Endothelial cell (in vitro differentiated cells): ENCODE results near the gene IFNL4. TPM values are rescaled to one million over a fixed set of nuclear protein-coding genes. Genes with fewer than 3 reads are reported as not detected.

Experiments used
- DNase-seq: peaks from one replicate; pipeline ENCODE4 v3.0.0; 2021; ENCODE audit warnings: low spot score
- H3K27ac Mint-ChIP-seq: one replicate; pipeline ENCODE4 v1.8.0; 2021; ENCODE audit warnings: mixed read lengths, inconsistent platforms; ENCODE audit not compliant: unreplicated experiment
- H3K27me3 Mint-ChIP-seq: one replicate; pipeline ENCODE4 v1.8.0; 2021; ENCODE audit warnings: mild to moderate bottlenecking, moderate library complexity, mixed read lengths, inconsistent platforms; ENCODE audit not compliant: unreplicated experiment
- H3K36me3 Mint-ChIP-seq: one replicate; pipeline ENCODE4 v1.8.0; 2021; ENCODE audit warnings: mild to moderate bottlenecking, low read depth, mixed read lengths, inconsistent platforms; ENCODE audit not compliant: unreplicated experiment
- H3K4me1 Mint-ChIP-seq: one replicate; pipeline ENCODE4 v1.8.0; 2021; ENCODE audit warnings: mild to moderate bottlenecking, mixed read lengths, inconsistent platforms; ENCODE audit not compliant: unreplicated experiment
- H3K4me3 Mint-ChIP-seq: one replicate; pipeline ENCODE4 v1.8.0; 2021; ENCODE audit warnings: mild to moderate bottlenecking, mixed read lengths, inconsistent platforms; ENCODE audit not compliant: unreplicated experiment
- H3K9me3 Mint-ChIP-seq: one replicate; pipeline ENCODE4 v1.8.0; 2021; ENCODE audit warnings: mixed read lengths, inconsistent platforms; ENCODE audit not compliant: unreplicated experiment
- long read RNA-seq: library from polyadenylated mRNA; unstranded; transcript quantifications from one replicate; pipeline ENCODE4 v2.0.0, GENCODE V29; 2020; ENCODE audit not compliant: unreplicated experiment
- total RNA-seq: library from RNA; stranded (reverse); fragmentation: NEBNext Ultra II Directional; extraction: Animal tissue kit (Norgen Biotek cat#: 25700); gene quantifications from one replicate; pipeline ENCODE4 v1.2.1, GENCODE V29; 2021; ENCODE audit not compliant: unreplicated experiment
- TF ChIP-seq, protein P1 (sequence below): fragments of 200-600 bp; sonication (generic); IDR thresholded peaks from one replicate; pipeline ENCODE4 v1.5.0; 2021; ENCODE audit warnings: antibody characterized with exemption; ENCODE audit not compliant: unreplicated experiment

The IFNL4 gene
- not detected for total RNA-seq
- long read RNA-seq = 0 reads

DNA sequence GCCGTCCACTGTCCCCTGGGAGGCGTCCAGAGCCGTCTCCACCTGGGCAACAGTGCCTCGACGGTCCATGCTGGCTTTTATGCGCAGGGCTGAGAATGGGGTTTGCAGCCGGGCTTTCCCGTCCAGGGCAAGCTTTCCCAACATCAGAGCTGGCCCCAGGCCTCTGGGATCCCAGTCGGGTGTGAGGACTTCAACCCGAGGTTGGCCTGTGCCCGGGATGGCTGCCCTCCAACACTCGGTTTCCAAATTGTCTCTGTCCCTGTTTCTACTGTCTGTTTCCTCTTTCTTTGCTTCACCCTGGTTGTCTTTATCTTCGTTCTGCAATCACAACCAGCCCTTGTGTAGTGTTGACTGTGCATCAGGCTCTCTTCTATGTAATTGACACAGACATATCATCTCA, at the start of gene IFNL4:
Gene IFNL4 (minus strand): TSS at position 51 of the 400 bp plus-strand sequence.
- Mint-ChIP-seq H3K27me3 (peaks cover 10% of the 10 kb centered on the region), H3K4me1 (peaks cover 2% of the 10 kb centered on the region), H3K9me3 (no peaks in the 10 kb centered on the region), H3K36me3 (peaks cover 4% of the 10 kb centered on the region), H3K4me3 (no peak within 1 kb of the TSS), H3K27ac (no peak within 1 kb of the TSS)
- DNase-seq = no peak
- TF ChIP-seq, protein P1, sequence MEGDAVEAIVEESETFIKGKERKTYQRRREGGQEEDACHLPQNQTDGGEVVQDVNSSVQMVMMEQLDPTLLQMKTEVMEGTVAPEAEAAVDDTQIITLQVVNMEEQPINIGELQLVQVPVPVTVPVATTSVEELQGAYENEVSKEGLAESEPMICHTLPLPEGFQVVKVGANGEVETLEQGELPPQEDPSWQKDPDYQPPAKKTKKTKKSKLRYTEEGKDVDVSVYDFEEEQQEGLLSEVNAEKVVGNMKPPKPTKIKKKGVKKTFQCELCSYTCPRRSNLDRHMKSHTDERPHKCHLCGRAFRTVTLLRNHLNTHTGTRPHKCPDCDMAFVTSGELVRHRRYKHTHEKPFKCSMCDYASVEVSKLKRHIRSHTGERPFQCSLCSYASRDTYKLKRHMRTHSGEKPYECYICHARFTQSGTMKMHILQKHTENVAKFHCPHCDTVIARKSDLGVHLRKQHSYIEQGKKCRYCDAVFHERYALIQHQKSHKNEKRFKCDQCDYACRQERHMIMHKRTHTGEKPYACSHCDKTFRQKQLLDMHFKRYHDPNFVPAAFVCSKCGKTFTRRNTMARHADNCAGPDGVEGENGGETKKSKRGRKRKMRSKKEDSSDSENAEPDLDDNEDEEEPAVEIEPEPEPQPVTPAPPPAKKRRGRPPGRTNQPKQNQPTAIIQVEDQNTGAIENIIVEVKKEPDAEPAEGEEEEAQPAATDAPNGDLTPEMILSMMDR = no peak

DNA sequence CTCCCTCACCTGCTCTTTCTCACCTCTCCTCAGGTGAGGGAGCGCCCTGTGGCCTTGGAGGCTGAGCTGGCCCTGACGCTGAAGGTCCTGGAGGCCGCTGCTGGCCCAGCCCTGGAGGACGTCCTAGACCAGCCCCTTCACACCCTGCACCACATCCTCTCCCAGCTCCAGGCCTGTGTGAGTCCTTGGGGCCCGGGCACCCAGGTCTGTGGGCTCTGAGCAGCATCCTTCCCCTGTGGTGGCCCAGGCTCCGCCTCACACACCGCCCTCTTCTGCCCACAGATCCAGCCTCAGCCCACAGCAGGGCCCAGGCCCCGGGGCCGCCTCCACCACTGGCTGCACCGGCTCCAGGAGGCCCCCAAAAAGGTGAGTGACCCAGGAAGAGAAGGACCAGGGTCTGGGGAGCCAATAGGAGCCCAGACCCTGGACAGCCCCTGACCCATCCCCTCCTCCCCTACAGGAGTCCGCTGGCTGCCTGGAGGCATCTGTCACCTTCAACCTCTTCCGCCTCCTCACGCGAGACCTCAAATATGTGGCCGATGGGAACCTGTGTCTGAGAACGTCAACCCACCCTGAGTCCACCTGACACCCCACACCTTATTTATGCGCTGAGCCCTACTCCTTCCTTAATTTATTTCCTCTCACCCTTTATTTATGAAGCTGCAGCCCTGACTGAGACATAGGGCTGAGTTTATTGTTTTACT, 49.4 kb upstream of the IFNL4 start:
- no peak overlapping the region for H3K4me3 Mint-ChIP-seq
- TF ChIP-seq, protein P1 = no peak
- no peak for DNase-seq
- H3K27me3 Mint-ChIP-seq = peaks cover 4% of the 10 kb centered on the region
- no peaks in the 10 kb centered on the region for H3K4me1 Mint-ChIP-seq
- H3K27ac Mint-ChIP-seq = peak overlapping the region; percentile 8
- H3K36me3 Mint-ChIP-seq = peaks cover 4% of the 10 kb centered on the region
- no peaks in the 10 kb centered on the region for H3K9me3 Mint-ChIP-seq

DNA sequence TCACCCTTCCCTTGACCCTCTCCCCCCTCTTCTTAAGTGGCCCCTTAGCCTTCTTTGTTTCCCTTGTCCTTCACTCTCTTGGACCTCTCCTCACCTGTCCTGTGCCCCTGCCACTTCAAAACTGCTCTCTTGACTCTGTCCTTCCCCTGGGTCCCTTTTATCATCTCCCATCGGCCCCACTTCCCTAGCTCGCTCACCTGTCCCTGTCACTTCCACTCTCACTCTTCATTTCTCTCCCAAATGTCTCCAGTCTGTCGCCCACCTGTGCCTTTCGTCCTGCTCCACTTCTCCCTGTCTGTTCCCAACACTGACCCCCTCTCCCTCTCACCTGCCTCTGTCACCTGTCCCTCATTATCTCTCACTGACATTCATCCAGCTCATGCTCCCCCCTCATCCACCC, 48.2 kb upstream of the IFNL4 start:
- TF ChIP-seq, protein P1 = no peak
- DNase-seq = no peak
- Mint-ChIP-seq H3K27ac (no peak overlapping the region), H3K4me3 (no peak overlapping the region), H3K9me3 (no peaks in the 10 kb centered on the region), H3K27me3 (peaks cover 4% of the 10 kb centered on the region), H3K36me3 (peaks cover 4% of the 10 kb centered on the region), H3K4me1 (no peaks in the 10 kb centered on the region)

DNA sequence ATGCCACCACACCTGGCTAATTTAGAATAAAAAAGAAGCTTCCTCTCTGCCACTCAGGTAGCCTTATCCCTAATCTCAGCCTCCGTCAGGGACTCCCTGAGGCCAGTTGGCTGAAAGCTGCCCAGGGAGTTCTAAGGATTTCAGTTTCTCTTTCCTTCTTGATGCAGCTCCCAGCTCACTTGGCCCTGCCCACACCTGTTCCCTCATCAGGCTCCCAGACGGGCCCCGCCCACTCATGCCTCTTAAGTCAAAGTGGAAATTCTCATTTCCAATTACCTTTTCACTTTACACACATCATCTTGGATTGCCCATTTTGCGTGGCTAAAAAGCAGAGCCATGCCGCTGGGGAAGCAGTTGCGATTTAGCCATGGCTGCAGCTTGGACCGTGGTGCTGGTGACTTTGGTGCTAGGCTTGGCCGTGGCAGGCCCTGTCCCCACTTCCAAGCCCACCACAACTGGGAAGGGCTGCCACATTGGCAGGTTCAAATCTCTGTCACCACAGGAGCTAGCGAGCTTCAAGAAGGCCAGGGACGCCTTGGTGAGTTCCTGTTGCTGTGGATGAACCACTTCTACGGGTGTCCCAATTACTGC, 47.5 kb upstream of the IFNL4 start, which contains the start of gene IFNL1:
Gene IFNL1 (plus strand): TSS at position 353 of the 591 bp plus-strand sequence. CDS start 15 bp downstream, at position 368.
- DNase-seq = no peak

More for the DNA sequence above, 47.5 kb upstream of the IFNL4 start, which contains the start of gene IFNL1:
- H3K4me1 Mint-ChIP-seq = no peaks in the 10 kb centered on the region
- H3K27ac Mint-ChIP-seq = no peak within 1 kb of the TSS
- peaks cover 4% of the 10 kb centered on the region for H3K36me3 Mint-ChIP-seq
- TF ChIP-seq, protein P1 = no peak
- no peak within 1 kb of the TSS for H3K4me3 Mint-ChIP-seq
- H3K9me3 Mint-ChIP-seq = no peaks in the 10 kb centered on the region
- peaks cover 4% of the 10 kb centered on the region for H3K27me3 Mint-ChIP-seq
